Suprapubic skin (tissue), 4 donors: ENCODE measurements around the gene PDGFB. TPM values are rescaled to one million over a fixed set of nuclear protein-coding genes. Genes with fewer than 3 reads are reported as not detected.

Experiments used
- DNase-seq, 2 donors: peaks; one replicate each; pipeline ENCODE4 v3.0.0-alpha.2; 2019; ENCODE audit warnings: low spot score in 2 of 2
- H3K27ac ChIP-seq: fragments of 200-600 bp; sonication (generic); one replicate; pipeline ENCODE4 v1.5.1; 2019
- H3K27me3 ChIP-seq: fragments of 200-600 bp; sonication (generic); one replicate; pipeline ENCODE4 v1.5.1; 2019
- H3K36me3 ChIP-seq: fragments of 200-600 bp; sonication (generic); one replicate; pipeline ENCODE4 v1.5.1; 2019
- H3K4me1 ChIP-seq: fragments of 200-600 bp; sonication (generic); one replicate; pipeline ENCODE4 v1.5.1; 2019
- H3K4me3 ChIP-seq: fragments of 200-600 bp; sonication (generic); one replicate; pipeline ENCODE4 v1.5.1; 2019; ENCODE audit warnings: mild to moderate bottlenecking
- H3K9me3 ChIP-seq: fragments of 200-600 bp; sonication (generic); one replicate; pipeline ENCODE4 v1.5.1; 2019
- CTCF ChIP-seq, 2 donors: fragments of 200-600 bp in 1 of 2; fragments of 450-650 bp in 1 of 2; sonication (generic) in 1 of 2; IDR thresholded peaks; one replicate each; pipeline ENCODE4 v1.5.1; 2016 to 2019; ENCODE audit warnings: antibody characterized with exemption in 2 of 2, mild to moderate bottlenecking in 1 of 2, moderate library complexity in 1 of 2
- EP300 ChIP-seq: sonication (generic); formaldehyde crosslinking; IDR thresholded peaks from one replicate; pipeline ENCODE4 v1.6.1; 2017; ENCODE audit warnings: antibody characterized with exemption
- POLR2A ChIP-seq, 2 donors: fragments of 450-650 bp; IDR thresholded peaks; one replicate each; pipeline ENCODE4 v1.6.1; 2017; ENCODE audit warnings: antibody characterized with exemption in 2 of 2, mild to moderate bottlenecking in 2 of 2, moderate library complexity in 2 of 2
- POLR2AphosphoS5 ChIP-seq, 3 donors: sonication (generic); formaldehyde crosslinking; IDR thresholded peaks; one replicate each; pipeline ENCODE4 v1.6.1; 2017; ENCODE audit warnings: antibody characterized with exemption in 3 of 3
- WGBS: methylation state at CpG from one replicate; pipeline ENCODE4 v1.1.5; 2018; 5-methylcytosine and 5-hydroxymethylcytosine counted together
- total RNA-seq, 4 donors: library from RNA; depleted of rRNA; stranded (reverse); fragments of >200 nt; gene quantifications; one replicate each; pipeline ENCODE4 v1.1.0, GENCODE V29; 2016

The PDGFB gene
- total RNA-seq, 4 donors from 2014 or later = 10.5 to 20.6 (median 12.0) TPM

- H3K9me3 ChIP-seq = no peaks in the 10 kb centered on the region
- TF ChIP-seq POLR2AphosphoS5 (IDR thresholded peaks at IDR 0.05) (peak in 2 of 3 donors; percentile 31 to 71), POLR2A (IDR thresholded peaks at IDR 0.05) (no peak), EP300 (no peak), CTCF (IDR thresholded peaks at IDR 0.05) (no peak)
- H3K4me1 ChIP-seq = peaks cover 70% of the 10 kb centered on the region
- H3K27ac ChIP-seq = peak overlapping the region; percentile 54
- peak; percentile 88 to 89 for DNase-seq
- H3K36me3 ChIP-seq = peaks cover 24% of the 10 kb centered on the region
- H3K27me3 ChIP-seq = no peaks in the 10 kb centered on the region
- WGBS = 41% methylated on average over 22 of the region's 29 CpGs
- peak overlapping the region; percentile 6 for H3K4me3 ChIP-seq
Observed at GRCh38 chr22:39234867-39235687, 9.7 kb downstream of the PDGFB start.

- 68% methylated on average over 10 of the region's 10 CpGs for WGBS
- H3K9me3 ChIP-seq = no peaks in the 10 kb centered on the region
- peaks cover 63% of the 10 kb centered on the region for H3K4me1 ChIP-seq
- H3K27ac ChIP-seq = peak overlapping the region; percentile 54
- no peaks in the 10 kb centered on the region for H3K27me3 ChIP-seq
- DNase-seq = no peak
- peaks cover 30% of the 10 kb centered on the region for H3K36me3 ChIP-seq
- H3K4me3 ChIP-seq = no peak overlapping the region
- TF ChIP-seq CTCF (IDR thresholded peaks at IDR 0.05) (no peak), POLR2AphosphoS5 (IDR thresholded peaks at IDR 0.05) (no peak), EP300 (no peak)
Observed at GRCh38 chr22:39234472-39234787, 10.4 kb downstream of the PDGFB start.

GRCh38 chr22:39233710-39234471, 10.9 kb downstream of the PDGFB start:
- WGBS = 65% methylated on average over 12 of the region's 16 CpGs
- Histone ChIP-seq H3K36me3 (peaks cover 35% of the 10 kb centered on the region), H3K27ac (peak overlapping the region; percentile 54), H3K4me1 (peaks cover 58% of the 10 kb centered on the region), H3K27me3 (no peaks in the 10 kb centered on the region), H3K4me3 (no peak overlapping the region), H3K9me3 (no peaks in the 10 kb centered on the region)
- no peak for DNase-seq
- TF ChIP-seq CTCF (IDR thresholded peaks at IDR 0.05) (no peak), POLR2A (IDR thresholded peaks at IDR 0.05) (no peak), POLR2AphosphoS5 (IDR thresholded peaks at IDR 0.05) (no peak), EP300 (no peak)

- Histone ChIP-seq H3K36me3 (peaks cover 35% of the 10 kb centered on the region), H3K4me3 (no peak overlapping the region), H3K4me1 (peaks cover 50% of the 10 kb centered on the region), H3K27ac (no peak overlapping the region), H3K27me3 (no peaks in the 10 kb centered on the region), H3K9me3 (no peaks in the 10 kb centered on the region)
- 86% methylated on average over 19 of the region's 25 CpGs for WGBS
- DNase-seq = no peak
- no peak for TF ChIP-seq CTCF (IDR thresholded peaks at IDR 0.05)
- TF ChIP-seq POLR2A (IDR thresholded peaks at IDR 0.05) = no peak
- TF ChIP-seq EP300 = no peak
- no peak for TF ChIP-seq POLR2AphosphoS5 (IDR thresholded peaks at IDR 0.05)
Observed at GRCh38 chr22:39232806-39233709, 11.7 kb downstream of the PDGFB start.
